ENCODE measurements around the gene KAT6B. TPM values are rescaled to one million over a fixed set of nuclear protein-coding genes. Genes with fewer than 3 reads are reported as not detected.

KAT6B gene
- total RNA-seq, 2 donors from 2014 or later = 25.3 to 39.1 TPM

DNA sequence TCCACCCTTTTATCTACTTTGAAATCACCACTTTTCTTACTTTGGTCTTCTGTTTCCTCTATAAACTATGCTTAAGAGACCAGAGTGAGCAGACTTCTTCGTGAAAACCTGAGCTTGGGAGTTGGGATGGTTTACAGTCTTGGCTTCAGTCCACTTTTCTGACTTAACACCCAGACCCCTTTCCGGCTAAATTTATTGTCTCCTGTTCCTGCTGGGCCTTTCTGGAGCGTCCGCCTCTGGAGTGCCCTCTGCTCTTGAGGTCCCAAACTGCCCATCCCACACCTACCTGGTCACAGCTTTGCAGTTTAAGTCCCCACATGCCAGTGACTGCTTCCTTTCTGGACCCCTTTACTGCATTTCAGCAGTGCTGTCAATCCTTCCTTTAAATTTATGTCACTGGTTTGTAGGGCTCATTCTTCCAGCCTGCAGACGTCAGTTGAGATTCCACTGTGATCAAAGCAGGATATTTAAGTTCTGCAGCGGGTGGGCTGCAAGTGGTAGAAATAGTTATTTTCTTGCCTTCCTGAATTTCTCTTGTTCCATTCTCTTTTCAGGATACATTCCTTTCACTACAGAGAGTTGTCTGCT lies 80.3 kb downstream of the KAT6B start:
- Mint-ChIP-seq H3K9me3 (no peaks in the 10 kb centered on the region), H3K36me3 (ENCODE audit: low read depth) (no peaks in the 10 kb centered on the region), H3K4me3 (no peak overlapping the region), H3K4me1 (peaks cover 11% of the 10 kb centered on the region), H3K27ac (no peak overlapping the region), H3K27me3 (ENCODE audit: insufficient read depth) (no peaks in the 10 kb centered on the region)
- Histone ChIP-seq H3K9me3 (ENCODE audit: control insufficient read depth, low read length) (no peaks in the 10 kb centered on the region), H3K27me3 (ENCODE audit: control insufficient read depth, insufficient read depth, low read length, poor library complexity, severe bottlenecking) (no peaks in the 10 kb centered on the region), H3K4me3 (ENCODE audit: low read length) (no peak overlapping the region), H3K27ac (ENCODE audit: low read depth, low read length) (no peak overlapping the region), H3K36me3 (ENCODE audit: control insufficient read depth, insufficient read depth, low read length) (no peaks in the 10 kb centered on the region), H3K9ac (ENCODE audit: extremely low read depth, low read length, poor library complexity, severe bottlenecking) (no peak overlapping the region), H3K4me1 (ENCODE audit: control insufficient read depth, insufficient read depth, low read length) (no peaks in the 10 kb centered on the region)
- 67 to 83% methylated on average over 5 to 6 of the region's 6 CpGs for WGBS, 2 experiments (ENCODE audit: insufficient coverage in 1 of 2, insufficient read length in 1 of 2)
- DNase-seq = no peak
- TF ChIP-seq, protein P1, sequence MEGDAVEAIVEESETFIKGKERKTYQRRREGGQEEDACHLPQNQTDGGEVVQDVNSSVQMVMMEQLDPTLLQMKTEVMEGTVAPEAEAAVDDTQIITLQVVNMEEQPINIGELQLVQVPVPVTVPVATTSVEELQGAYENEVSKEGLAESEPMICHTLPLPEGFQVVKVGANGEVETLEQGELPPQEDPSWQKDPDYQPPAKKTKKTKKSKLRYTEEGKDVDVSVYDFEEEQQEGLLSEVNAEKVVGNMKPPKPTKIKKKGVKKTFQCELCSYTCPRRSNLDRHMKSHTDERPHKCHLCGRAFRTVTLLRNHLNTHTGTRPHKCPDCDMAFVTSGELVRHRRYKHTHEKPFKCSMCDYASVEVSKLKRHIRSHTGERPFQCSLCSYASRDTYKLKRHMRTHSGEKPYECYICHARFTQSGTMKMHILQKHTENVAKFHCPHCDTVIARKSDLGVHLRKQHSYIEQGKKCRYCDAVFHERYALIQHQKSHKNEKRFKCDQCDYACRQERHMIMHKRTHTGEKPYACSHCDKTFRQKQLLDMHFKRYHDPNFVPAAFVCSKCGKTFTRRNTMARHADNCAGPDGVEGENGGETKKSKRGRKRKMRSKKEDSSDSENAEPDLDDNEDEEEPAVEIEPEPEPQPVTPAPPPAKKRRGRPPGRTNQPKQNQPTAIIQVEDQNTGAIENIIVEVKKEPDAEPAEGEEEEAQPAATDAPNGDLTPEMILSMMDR (conservative IDR thresholded peaks at IDR 0.05) = no peak

DNA sequence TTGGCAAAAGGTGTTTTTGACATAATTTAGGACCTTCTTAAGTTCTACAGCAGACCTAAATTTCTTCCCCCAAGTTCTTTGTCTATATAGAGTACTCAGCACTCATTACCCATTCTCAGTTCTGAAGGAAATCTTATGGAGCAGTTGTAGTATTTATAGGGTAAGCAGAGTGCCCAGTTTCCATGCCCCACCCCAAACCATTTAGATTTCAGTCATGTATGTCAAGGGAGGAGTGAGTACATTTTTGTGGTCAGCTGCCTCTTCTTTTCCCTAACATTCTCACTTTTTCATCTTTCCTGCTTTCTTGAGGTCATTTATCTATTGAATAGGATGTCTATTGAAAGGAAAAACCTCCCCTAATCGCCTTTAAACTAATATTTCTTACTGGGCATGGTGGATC lies 83.3 kb downstream of the KAT6B start:
- Mint-ChIP-seq H3K4me1 (peaks cover 18% of the 10 kb centered on the region), H3K4me3 (no peak overlapping the region), H3K27me3 (ENCODE audit: insufficient read depth) (no peaks in the 10 kb centered on the region), H3K9me3 (no peaks in the 10 kb centered on the region), H3K27ac (no peak overlapping the region), H3K36me3 (ENCODE audit: low read depth) (no peaks in the 10 kb centered on the region)
- Histone ChIP-seq H3K36me3 (ENCODE audit: control insufficient read depth, insufficient read depth, low read length) (no peaks in the 10 kb centered on the region), H3K4me3 (ENCODE audit: low read length) (no peak overlapping the region), H3K9me3 (ENCODE audit: control insufficient read depth, low read length) (no peaks in the 10 kb centered on the region), H3K4me1 (ENCODE audit: control insufficient read depth, insufficient read depth, low read length) (no peaks in the 10 kb centered on the region), H3K27me3 (ENCODE audit: control insufficient read depth, insufficient read depth, low read length, poor library complexity, severe bottlenecking) (no peaks in the 10 kb centered on the region), H3K9ac (ENCODE audit: extremely low read depth, low read length, poor library complexity, severe bottlenecking) (no peak overlapping the region), H3K27ac (ENCODE audit: low read depth, low read length) (no peak overlapping the region)
- TF ChIP-seq, protein P1 (conservative IDR thresholded peaks at IDR 0.05) = no peak
- 86% methylated on average over 1 of the region's 1 CpG; no CpG with 5 or more reads in 1 of the 2 experiments for WGBS, 2 experiments (ENCODE audit: insufficient coverage in 1 of 2, insufficient read length in 1 of 2)
- DNase-seq = no peak

DNA sequence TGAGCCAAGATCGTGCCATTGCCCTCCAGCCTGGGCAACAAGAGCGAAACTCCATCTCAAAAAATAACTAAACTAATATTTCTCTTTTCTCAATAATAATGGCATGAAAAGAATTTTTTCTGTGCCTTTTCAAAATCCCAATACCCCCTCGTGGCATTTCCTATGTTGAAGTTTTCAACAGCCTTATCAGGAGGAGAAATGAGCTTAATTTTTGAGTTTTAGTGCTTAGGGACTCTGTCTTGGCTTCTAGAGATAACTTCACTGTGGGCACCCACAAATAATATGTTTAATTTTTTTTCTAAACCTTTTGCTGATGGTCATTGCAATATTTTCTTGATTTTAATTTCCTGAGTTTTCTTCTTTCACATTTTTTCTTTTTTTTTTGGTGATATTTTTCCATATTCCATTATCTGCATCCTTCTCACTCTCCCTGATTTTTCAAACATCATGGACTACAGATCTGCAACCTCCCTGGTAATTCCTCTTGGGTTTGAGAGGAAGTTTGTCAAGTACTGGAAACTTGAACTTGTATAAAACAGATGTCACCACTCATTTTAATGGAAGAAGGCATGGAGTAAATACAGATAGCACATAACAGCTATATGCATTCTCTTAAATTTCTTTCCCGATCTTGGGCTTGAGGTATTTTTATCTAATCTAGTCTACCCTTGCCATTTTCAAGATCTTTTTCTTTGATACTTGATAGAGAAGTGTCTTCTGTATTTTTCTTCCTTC lies 84.0 kb downstream of the KAT6B start:
- Histone ChIP-seq H3K9ac (ENCODE audit: extremely low read depth, low read length, poor library complexity, severe bottlenecking) (no peak overlapping the region), H3K27ac (ENCODE audit: low read depth, low read length) (no peak overlapping the region), H3K9me3 (ENCODE audit: control insufficient read depth, low read length) (no peaks in the 10 kb centered on the region), H3K4me1 (ENCODE audit: control insufficient read depth, insufficient read depth, low read length) (no peaks in the 10 kb centered on the region), H3K27me3 (ENCODE audit: control insufficient read depth, insufficient read depth, low read length, poor library complexity, severe bottlenecking) (no peaks in the 10 kb centered on the region), H3K4me3 (ENCODE audit: low read length) (no peak overlapping the region), H3K36me3 (ENCODE audit: control insufficient read depth, insufficient read depth, low read length) (no peaks in the 10 kb centered on the region)
- Mint-ChIP-seq H3K4me3 (no peak overlapping the region), H3K27me3 (ENCODE audit: insufficient read depth) (no peaks in the 10 kb centered on the region), H3K4me1 (peaks cover 17% of the 10 kb centered on the region), H3K9me3 (no peaks in the 10 kb centered on the region), H3K36me3 (ENCODE audit: low read depth) (no peaks in the 10 kb centered on the region), H3K27ac (no peak overlapping the region)
- WGBS, 2 experiments (ENCODE audit: insufficient coverage in 1 of 2, insufficient read length in 1 of 2) = 93 to 100% methylated on average over 1 to 4 of the region's 4 CpGs
- TF ChIP-seq, protein P1 (conservative IDR thresholded peaks at IDR 0.05) = no peak
- no peak for DNase-seq

Data from endodermal cell (in vitro differentiated cells).